Measurements from ENCODE around the gene MAP4K2. TPM values are rescaled to one million over a fixed set of nuclear protein-coding genes. Genes with fewer than 3 reads are reported as not detected.
A peak's percentile ranks its signal among the peaks of the same experiment; 100 is the strongest.

Gene MAP4K2
- total and polyA plus RNA-seq, 2 donors = 23.9 to 37.6 TPM

GRCh38 chr11:64768300-64768694 is 34.7 kb downstream of the MAP4K2 start:
- H3K27ac ChIP-seq (ENCODE audit: low read depth in 1 of 2, low read length in 1 of 2) = no peak overlapping the region
- DNase-seq (ENCODE audit: low read depth in 6 of 9, low spot score in 9 of 9) = no peak
- H3K36me3 ChIP-seq (ENCODE audit: control insufficient read depth in 2 of 2, insufficient read depth in 2 of 2, low read length in 1 of 2) = peaks cover 93 to 99% of the 10 kb centered on the region in 2 donors
- H3K4me3 ChIP-seq (ENCODE audit: low read length in 2 of 2) = no peak overlapping the region
- 98% methylated on average over 6 of the region's 6 CpGs for WGBS
- H3K27me3 ChIP-seq (ENCODE audit: control insufficient read depth in 2 of 2, insufficient read depth in 1 of 2, low read length in 1 of 2) = no peaks in the 10 kb centered on the region
- H3K9me3 ChIP-seq (ENCODE audit: control insufficient read depth in 2 of 2, insufficient read depth in 1 of 2, low read length in 1 of 2) = peaks cover 0 to 6% of the 10 kb centered on the region in 2 donors
- peaks cover 24 to 53% of the 10 kb centered on the region in 2 donors for H3K4me1 ChIP-seq (ENCODE audit: control insufficient read depth in 2 of 2, insufficient read depth in 2 of 2, low read length in 2 of 2)

- Histone ChIP-seq H3K4me3 (ENCODE audit: low read length in 2 of 2) (no peak overlapping the region), H3K27me3 (ENCODE audit: control insufficient read depth in 2 of 2, insufficient read depth in 1 of 2, low read length in 1 of 2) (no peaks in the 10 kb centered on the region), H3K27ac (ENCODE audit: low read depth in 1 of 2, low read length in 1 of 2) (peak overlapping the region in 1 of 2 donors; percentile 43), H3K4me1 (ENCODE audit: control insufficient read depth in 2 of 2, insufficient read depth in 2 of 2, low read length in 2 of 2) (peaks cover 24 to 56% of the 10 kb centered on the region in 2 donors), H3K9me3 (ENCODE audit: control insufficient read depth in 2 of 2, insufficient read depth in 1 of 2, low read length in 1 of 2) (peaks cover 0 to 6% of the 10 kb centered on the region in 2 donors), H3K36me3 (ENCODE audit: control insufficient read depth in 2 of 2, insufficient read depth in 2 of 2, low read length in 1 of 2) (peaks cover 92 to 99% of the 10 kb centered on the region in 2 donors)
- WGBS = 62% methylated on average over 19 of the region's 19 CpGs
- DNase-seq (ENCODE audit: low read depth in 6 of 9, low spot score in 9 of 9) = peak in 7 of 9 donors; percentile 45 to 84 (median 67)
Observed at GRCh38 chr11:64767344-64768299, 35.4 kb downstream of the MAP4K2 start.

GRCh38 chr11:64766881-64767280 is 36.1 kb downstream of the MAP4K2 start:
- no peak for DNase-seq (ENCODE audit: low read depth in 6 of 9, low spot score in 9 of 9)
- Histone ChIP-seq H3K27ac (ENCODE audit: low read depth in 1 of 2, low read length in 1 of 2) (no peak overlapping the region), H3K4me3 (ENCODE audit: low read length in 2 of 2) (no peak overlapping the region), H3K9me3 (ENCODE audit: control insufficient read depth in 2 of 2, insufficient read depth in 1 of 2, low read length in 1 of 2) (peaks cover 0 to 6% of the 10 kb centered on the region in 2 donors), H3K4me1 (ENCODE audit: control insufficient read depth in 2 of 2, insufficient read depth in 2 of 2, low read length in 2 of 2) (peaks cover 24 to 60% of the 10 kb centered on the region in 2 donors), H3K36me3 (ENCODE audit: control insufficient read depth in 2 of 2, insufficient read depth in 2 of 2, low read length in 1 of 2) (peaks cover 89 to 99% of the 10 kb centered on the region in 2 donors), H3K27me3 (ENCODE audit: control insufficient read depth in 2 of 2, insufficient read depth in 1 of 2, low read length in 1 of 2) (no peaks in the 10 kb centered on the region)
- 99% methylated on average over 11 of the region's 11 CpGs for WGBS

- peaks cover 0 to 6% of the 10 kb centered on the region in 2 donors for H3K9me3 ChIP-seq (ENCODE audit: control insufficient read depth in 2 of 2, insufficient read depth in 1 of 2, low read length in 1 of 2)
- DNase-seq (ENCODE audit: low read depth in 6 of 9, low spot score in 9 of 9) = no peak
- no peaks in the 10 kb centered on the region for H3K27me3 ChIP-seq (ENCODE audit: control insufficient read depth in 2 of 2, insufficient read depth in 1 of 2, low read length in 1 of 2)
- H3K36me3 ChIP-seq (ENCODE audit: control insufficient read depth in 2 of 2, insufficient read depth in 2 of 2, low read length in 1 of 2) = peaks cover 83 to 95% of the 10 kb centered on the region in 2 donors
- H3K4me3 ChIP-seq (ENCODE audit: low read length in 2 of 2) = no peak overlapping the region
- no peak overlapping the region for H3K27ac ChIP-seq (ENCODE audit: low read depth in 1 of 2, low read length in 1 of 2)
- 96% methylated on average over 42 of the region's 42 CpGs for WGBS
- peaks cover 24 to 61% of the 10 kb centered on the region in 2 donors for H3K4me1 ChIP-seq (ENCODE audit: control insufficient read depth in 2 of 2, insufficient read depth in 2 of 2, low read length in 2 of 2)
Observed at GRCh38 chr11:64765851-64766665, 37.0 kb downstream of the MAP4K2 start.

- Histone ChIP-seq H3K27ac (ENCODE audit: low read depth in 1 of 2, low read length in 1 of 2) (peak overlapping the region; percentile 44 to 49), H3K9me3 (ENCODE audit: control insufficient read depth in 2 of 2, insufficient read depth in 1 of 2, low read length in 1 of 2) (peaks cover 0 to 6% of the 10 kb centered on the region in 2 donors), H3K4me3 (ENCODE audit: low read length in 2 of 2) (no peak overlapping the region), H3K27me3 (ENCODE audit: control insufficient read depth in 2 of 2, insufficient read depth in 1 of 2, low read length in 1 of 2) (no peaks in the 10 kb centered on the region), H3K4me1 (ENCODE audit: control insufficient read depth in 2 of 2, insufficient read depth in 2 of 2, low read length in 2 of 2) (peaks cover 24 to 67% of the 10 kb centered on the region in 2 donors), H3K36me3 (ENCODE audit: control insufficient read depth in 2 of 2, insufficient read depth in 2 of 2, low read length in 1 of 2) (peaks cover 80 to 91% of the 10 kb centered on the region in 2 donors)
- DNase-seq (ENCODE audit: low read depth in 6 of 9, low spot score in 9 of 9) = no peak
- WGBS = 96% methylated on average over 30 of the region's 30 CpGs
Observed at GRCh38 chr11:64765291-64765850, 37.6 kb downstream of the MAP4K2 start.

- H3K9me3 ChIP-seq (ENCODE audit: control insufficient read depth in 2 of 2, insufficient read depth in 1 of 2, low read length in 1 of 2) = peaks cover 0 to 6% of the 10 kb centered on the region in 2 donors
- 81% methylated on average over 8 of the region's 8 CpGs for WGBS
- H3K36me3 ChIP-seq (ENCODE audit: control insufficient read depth in 2 of 2, insufficient read depth in 2 of 2, low read length in 1 of 2) = peaks cover 80 to 85% of the 10 kb centered on the region in 2 donors
- no peaks in the 10 kb centered on the region for H3K27me3 ChIP-seq (ENCODE audit: control insufficient read depth in 2 of 2, insufficient read depth in 1 of 2, low read length in 1 of 2)
- peak overlapping the region; percentile 68 to 79 for H3K27ac ChIP-seq (ENCODE audit: low read depth in 1 of 2, low read length in 1 of 2)
- peaks cover 24 to 71% of the 10 kb centered on the region in 2 donors for H3K4me1 ChIP-seq (ENCODE audit: control insufficient read depth in 2 of 2, insufficient read depth in 2 of 2, low read length in 2 of 2)
- DNase-seq (ENCODE audit: low read depth in 6 of 9, low spot score in 9 of 9) = no peak
- no peak overlapping the region for H3K4me3 ChIP-seq (ENCODE audit: low read length in 2 of 2)
Observed at GRCh38 chr11:64764753-64765152, 38.3 kb downstream of the MAP4K2 start.

GRCh38 chr11:64764040-64764611 is 38.9 kb downstream of the MAP4K2 start:
- peaks cover 0 to 6% of the 10 kb centered on the region in 2 donors for H3K9me3 ChIP-seq (ENCODE audit: control insufficient read depth in 2 of 2, insufficient read depth in 1 of 2, low read length in 1 of 2)
- peaks cover 24 to 71% of the 10 kb centered on the region in 2 donors for H3K4me1 ChIP-seq (ENCODE audit: control insufficient read depth in 2 of 2, insufficient read depth in 2 of 2, low read length in 2 of 2)
- WGBS = 17% methylated on average over 11 of the region's 11 CpGs
- H3K36me3 ChIP-seq (ENCODE audit: control insufficient read depth in 2 of 2, insufficient read depth in 2 of 2, low read length in 1 of 2) = peaks cover 76 to 78% of the 10 kb centered on the region in 2 donors
- H3K27me3 ChIP-seq (ENCODE audit: control insufficient read depth in 2 of 2, insufficient read depth in 1 of 2, low read length in 1 of 2) = no peaks in the 10 kb centered on the region
- H3K27ac ChIP-seq (ENCODE audit: low read depth in 1 of 2, low read length in 1 of 2) = peak overlapping the region; percentile 79 to 80
- peak in 3 of 9 donors; percentile 46 to 80 (median 57) for DNase-seq (ENCODE audit: low read depth in 6 of 9, low spot score in 9 of 9)
- no peak overlapping the region for H3K4me3 ChIP-seq (ENCODE audit: low read length in 2 of 2)

- H3K27me3 ChIP-seq (ENCODE audit: control insufficient read depth in 2 of 2, insufficient read depth in 1 of 2, low read length in 1 of 2) = no peaks in the 10 kb centered on the region
- H3K36me3 ChIP-seq (ENCODE audit: control insufficient read depth in 2 of 2, insufficient read depth in 2 of 2, low read length in 1 of 2) = peaks cover 70 to 73% of the 10 kb centered on the region in 2 donors
- H3K4me3 ChIP-seq (ENCODE audit: low read length in 2 of 2) = no peak overlapping the region
- WGBS = 73% methylated on average over 6 of the region's 6 CpGs
- H3K4me1 ChIP-seq (ENCODE audit: control insufficient read depth in 2 of 2, insufficient read depth in 2 of 2, low read length in 2 of 2) = peaks cover 24 to 71% of the 10 kb centered on the region in 2 donors
- H3K9me3 ChIP-seq (ENCODE audit: control insufficient read depth in 2 of 2, insufficient read depth in 1 of 2, low read length in 1 of 2) = peaks cover 0 to 6% of the 10 kb centered on the region in 2 donors
- no peak for DNase-seq (ENCODE audit: low read depth in 6 of 9, low spot score in 9 of 9)
- H3K27ac ChIP-seq (ENCODE audit: low read depth in 1 of 2, low read length in 1 of 2) = peak overlapping the region; percentile 79 to 80
Observed at GRCh38 chr11:64763526-64764039, 39.4 kb downstream of the MAP4K2 start.
